HuH-7.5 (cell line): Measurements from ENCODE around the gene MIA2.
A peak's percentile ranks its signal among the peaks of the same experiment; 100 is the strongest.

Experiments used
- DNase-seq: peaks from one replicate; pipeline ENCODE4 v3.0.0; 2011; ENCODE audit warnings: low spot score

Gene MIA2

GRCh38 chr14:39383741-39384140 lies 150.0 kb downstream of the MIA2 start:
- DNase-seq = no peak

- no peak for DNase-seq
These were observed 150.5 kb downstream of the MIA2 start for GRCh38 chr14:39384177-39384576.

DNA sequence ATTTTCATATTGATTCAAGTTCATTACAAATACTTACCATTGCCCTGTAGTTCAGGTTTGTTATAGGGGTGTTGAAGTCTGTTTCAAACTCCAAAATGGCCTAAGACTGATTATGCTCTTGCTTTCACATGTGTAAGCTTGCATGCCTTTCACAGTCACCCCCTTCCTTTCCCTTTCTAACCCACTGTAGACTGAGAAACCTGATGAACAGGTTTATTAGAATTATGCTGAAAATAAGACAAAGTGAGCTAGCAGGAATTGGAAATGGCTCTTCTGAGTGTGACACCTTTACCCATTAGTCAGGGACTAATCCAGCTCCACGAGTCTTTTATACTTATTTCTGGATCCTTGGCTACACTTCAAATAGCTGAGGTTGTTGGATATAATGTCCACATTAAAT lies 159.6 kb downstream of the MIA2 start:
- DNase-seq = no peak

GRCh38 chr14:39395555-39396254 lies 162.0 kb downstream of the MIA2 start:
- no peak for DNase-seq

- no peak for DNase-seq
These were observed 162.7 kb downstream of the MIA2 start for GRCh38 chr14:39396448-39396847.

DNA sequence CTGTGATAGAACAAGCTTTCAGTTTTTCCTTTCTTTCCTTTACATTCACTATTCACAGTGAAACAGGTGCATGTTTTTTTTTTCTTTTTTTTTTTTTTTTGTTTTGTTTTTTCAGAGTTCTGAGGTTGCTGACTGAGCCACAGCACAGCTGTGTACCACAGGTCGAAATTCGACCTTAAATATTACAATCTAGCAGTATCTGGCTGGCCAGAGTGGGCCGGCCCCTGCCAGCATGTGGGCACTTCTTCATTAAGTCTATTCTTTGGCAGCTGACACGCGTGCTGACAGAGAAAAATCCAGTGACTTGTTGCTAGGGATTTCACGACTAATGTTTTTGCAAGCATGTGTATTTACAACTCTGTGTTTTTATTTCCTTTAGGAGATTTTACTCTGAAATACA lies 164.7 kb downstream of the MIA2 start:
- no peak for DNase-seq

DNA sequence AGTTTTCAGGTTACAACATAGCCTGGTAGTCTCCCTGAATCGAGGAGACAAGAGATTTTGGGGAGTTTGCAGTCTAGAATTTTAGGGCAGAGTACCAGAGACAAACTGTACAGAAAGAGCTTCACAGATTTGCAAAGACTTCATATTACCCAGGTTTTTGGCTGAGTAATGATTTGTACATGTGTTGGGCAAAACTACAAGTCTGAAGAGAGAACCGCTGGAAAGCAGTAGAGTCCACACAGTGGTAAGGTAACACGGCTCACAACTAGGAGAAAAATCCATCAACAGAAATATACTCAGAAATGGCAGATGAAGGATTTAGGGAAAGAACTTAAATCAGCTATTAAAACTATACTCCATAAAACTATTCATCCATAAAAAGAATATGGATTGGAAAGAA lies 172.8 kb downstream of the MIA2 start:
- DNase-seq = no peak

DNA sequence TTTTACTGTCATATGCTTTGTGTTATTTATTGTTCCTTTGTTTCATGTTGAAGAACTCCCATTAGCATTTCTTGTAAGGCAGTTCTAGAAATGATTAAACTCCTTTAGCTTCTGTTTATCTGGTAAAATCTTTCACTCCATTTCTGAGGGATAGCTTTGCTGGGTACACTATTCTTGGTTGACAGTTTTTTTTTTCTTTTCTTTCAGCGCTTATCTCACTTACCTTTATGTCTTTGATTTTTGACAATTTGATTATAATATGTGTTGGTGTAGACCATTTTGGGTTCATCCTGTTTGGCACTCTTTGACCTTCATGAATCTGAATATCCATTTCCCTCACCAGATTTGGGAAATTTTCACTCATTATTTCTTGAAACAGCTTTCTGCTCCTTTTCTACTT lies 182.4 kb downstream of the MIA2 start:
- DNase-seq = no peak

- DNase-seq = no peak
These were observed 183.3 kb downstream of the MIA2 start for GRCh38 chr14:39417014-39417413.

DNA sequence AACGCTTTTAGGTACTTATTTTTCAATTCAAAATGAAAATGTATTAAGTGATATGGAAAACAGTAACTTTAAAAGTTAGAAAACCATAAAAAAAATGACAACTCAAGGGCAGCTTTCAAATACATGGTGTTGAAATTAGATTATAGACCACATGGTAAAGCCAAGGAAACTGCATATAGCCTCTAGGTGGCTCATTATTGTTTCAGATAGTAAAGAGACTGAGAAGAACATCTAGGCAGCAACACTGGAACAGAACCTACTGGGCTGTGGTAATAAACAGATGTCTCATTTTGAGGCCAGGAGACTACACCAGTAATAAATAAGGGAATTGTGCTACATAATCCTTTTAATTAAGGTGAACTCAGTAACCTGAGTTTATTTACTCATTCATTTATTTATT lies 185.6 kb downstream of the MIA2 start:
- DNase-seq = no peak

DNA sequence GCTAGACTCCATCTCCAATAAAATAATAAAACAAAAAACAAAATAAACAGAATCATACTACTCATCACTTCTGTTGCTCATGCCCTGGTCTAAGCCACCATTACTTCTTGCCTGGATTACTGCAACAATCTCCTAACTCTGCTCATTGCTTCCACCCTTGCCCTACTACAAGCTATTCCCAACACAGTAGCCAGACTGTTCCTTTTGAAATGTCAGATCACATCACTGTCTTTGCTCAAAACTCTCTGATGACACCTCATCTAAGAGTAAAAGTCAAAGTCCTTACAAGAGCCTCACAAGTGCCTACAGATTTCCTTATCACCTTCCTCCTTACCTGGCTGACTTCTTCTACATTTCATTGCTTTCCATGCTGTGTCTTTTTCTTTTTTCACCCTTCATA lies 188.5 kb downstream of the MIA2 start:
- DNase-seq = no peak

DNA sequence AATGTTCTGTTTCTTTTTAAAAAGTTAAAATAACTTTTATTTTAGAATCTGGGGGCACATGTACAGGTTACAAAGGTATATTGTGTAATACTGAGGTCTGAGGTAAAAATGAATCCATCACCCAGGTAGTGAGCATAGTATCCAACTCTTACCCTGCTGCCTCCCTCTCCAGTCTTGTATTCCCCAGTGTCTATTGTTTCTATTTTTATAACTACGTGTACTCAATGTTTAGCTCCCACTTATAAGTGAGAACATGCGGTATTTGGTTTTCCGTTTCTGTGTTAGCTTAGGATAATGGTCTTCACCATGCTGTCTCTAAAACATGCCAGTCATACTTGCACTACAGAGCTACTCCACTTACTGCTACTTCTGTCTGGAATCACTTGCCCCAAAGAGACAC lies 190.1 kb downstream of the MIA2 start:
- no peak for DNase-seq

DNA sequence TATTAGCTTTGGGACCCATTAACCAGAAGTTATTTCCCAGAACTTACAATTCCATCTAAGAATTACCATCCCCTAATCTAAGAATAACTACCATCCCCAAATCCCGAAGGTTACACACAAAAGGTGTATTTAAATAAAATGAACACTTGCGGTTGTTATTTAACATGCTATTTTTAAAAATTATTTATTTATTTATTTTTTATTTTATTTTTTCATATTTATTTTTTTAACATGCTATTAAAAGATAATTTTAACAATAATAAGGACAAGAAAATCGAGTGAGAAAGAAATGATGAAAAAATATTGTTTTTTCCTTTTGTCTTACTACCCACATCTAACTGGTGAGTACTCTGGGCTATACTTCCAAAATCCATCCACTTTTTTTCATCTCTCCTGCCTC lies 192.2 kb downstream of the MIA2 start:
- no peak for DNase-seq

- no peak for DNase-seq
These were observed 192.9 kb downstream of the MIA2 start for GRCh38 chr14:39426605-39427004.

DNA sequence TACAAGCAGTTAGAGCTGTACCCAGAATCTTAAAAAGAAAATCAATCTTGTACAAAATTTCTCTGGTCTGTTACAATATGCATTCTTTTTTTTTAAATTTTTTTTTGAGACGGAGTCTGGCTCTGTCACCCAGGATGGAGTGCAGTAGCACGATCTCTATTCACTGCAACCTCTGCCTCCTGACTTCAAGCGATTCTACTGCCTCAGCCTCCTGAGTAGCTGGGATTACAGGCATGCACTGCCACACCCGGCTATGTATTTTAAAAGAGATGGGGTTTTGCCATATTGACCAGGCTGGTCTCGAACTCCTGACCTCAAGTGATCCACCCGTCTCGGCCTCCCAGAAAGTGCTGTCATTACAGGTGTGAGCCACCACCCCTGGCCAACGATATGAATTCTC lies 194.4 kb downstream of the MIA2 start:
- no peak for DNase-seq

DNA sequence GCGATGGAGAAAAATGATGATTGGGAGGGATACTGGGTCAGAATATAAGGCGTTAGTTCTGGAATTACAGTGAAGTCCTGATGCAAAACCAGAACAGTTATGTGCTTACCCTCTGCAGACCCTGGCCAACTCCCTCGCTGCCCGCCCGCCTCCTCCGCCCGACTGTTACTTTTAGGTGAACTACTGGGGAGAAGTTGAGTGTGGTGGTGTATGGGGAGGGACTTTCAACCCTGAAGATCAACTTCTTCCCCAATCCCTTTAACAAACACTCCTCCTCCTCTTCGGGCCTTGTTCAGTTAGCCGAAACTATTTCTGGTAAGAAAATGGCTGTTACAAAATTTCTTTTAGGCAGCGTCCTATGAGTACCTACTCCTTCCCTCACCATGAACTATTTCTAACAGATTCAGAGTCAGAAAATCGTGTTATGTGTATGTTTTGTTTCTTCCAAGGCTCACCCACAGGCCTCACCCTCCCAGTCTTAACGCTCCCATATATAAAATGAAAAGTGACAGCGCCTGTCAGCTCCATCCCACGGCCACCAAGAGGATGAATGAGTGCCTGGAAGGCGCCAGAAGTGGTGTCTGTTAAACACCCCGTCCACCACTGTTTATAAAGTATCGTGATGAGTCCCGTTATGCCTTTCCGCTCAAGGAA lies 197.2 kb downstream of the MIA2 start:
- DNase-seq = no peak

- peak; percentile 23 for DNase-seq
These were observed 197.9 kb downstream of the MIA2 start for GRCh38 chr14:39431416-39432178.

GRCh38 chr14:39432179-39432618 lies 198.5 kb downstream of the MIA2 start, which contains the start of gene FBXO33:
Gene FBXO33 (minus strand): TSS chr14:39432433. CDS start chr14:39432162, 271 bp downstream.
- DNase-seq = peak; percentile 78

- peak; percentile 65 for DNase-seq
These were observed 199.1 kb downstream of the MIA2 start for GRCh38 chr14:39432619-39433451.

DNA sequence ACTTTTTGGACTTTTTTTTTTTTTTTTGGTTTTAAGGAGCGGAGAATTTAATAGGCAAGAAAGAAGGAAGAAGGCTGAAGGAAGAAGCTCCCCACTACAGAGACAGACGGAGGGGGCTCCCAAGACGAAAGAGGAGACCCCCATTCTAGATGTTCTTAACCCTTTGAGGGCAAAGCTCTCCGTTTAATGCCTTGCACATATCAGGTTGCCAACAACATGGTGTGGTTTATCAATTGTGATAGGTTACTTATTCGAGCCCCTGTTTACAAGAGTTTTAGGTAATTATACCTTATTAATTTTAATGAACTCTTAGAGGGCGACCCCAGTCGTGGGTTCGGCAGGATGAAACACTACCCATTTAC lies 199.7 kb downstream of the MIA2 start:
- no peak for DNase-seq

GRCh38 chr14:39434401-39434800 lies 200.7 kb downstream of the MIA2 start:
- DNase-seq = no peak

- DNase-seq = no peak
These were observed 201.5 kb downstream of the MIA2 start for GRCh38 chr14:39435241-39435640.
